Measurements from ENCODE around the gene ADAMTS2.

Gene ADAMTS2

DNA sequence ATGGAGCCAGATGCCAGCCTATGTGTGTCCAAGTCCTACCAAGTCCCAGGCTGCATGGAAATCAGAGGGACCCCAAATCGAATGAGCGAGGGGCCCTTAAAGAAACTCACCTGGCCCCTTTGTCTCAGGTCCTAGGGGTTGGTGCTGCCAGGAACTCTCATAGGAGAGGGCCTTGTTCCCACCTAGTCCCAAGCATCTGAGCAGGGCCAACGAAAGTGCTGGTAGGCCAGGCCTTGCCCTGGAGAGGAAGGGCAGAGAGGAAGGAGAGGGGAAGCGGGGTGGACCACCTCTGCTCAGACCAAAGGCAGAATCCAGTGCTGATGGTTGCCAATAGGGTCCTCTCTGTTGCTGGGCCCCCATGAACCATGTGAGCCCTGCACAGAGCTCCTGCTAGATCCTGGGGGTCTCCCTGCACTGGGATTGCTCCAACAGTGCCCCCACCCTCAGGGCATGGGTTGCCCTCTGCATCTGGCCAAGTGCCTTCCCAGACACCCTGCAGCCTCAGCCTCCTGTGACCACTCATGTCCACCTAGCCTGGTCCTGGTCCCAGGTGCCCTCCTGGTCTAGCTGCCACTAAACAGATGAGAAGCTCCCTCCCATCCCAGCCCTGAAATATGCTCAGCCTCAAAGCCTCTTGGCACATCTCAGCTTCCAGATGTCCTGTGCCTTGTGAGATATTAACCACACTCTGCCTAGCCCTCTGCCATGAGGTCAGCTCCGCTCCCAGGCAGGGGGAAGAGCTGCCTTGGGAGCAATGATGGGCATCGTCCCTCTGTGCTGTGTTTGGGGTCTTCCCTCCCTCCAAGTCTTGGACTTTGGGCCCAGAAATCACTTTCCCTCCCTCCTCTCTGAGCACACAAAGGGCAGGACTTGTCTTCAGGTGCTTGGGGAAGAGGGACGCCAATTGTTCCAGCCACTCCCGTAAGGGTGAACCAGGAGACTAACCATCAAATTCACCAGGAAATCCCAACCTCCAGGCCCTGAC is 109.6 kb downstream of the ADAMTS2 start:
- no peak for DNase-seq

DNA sequence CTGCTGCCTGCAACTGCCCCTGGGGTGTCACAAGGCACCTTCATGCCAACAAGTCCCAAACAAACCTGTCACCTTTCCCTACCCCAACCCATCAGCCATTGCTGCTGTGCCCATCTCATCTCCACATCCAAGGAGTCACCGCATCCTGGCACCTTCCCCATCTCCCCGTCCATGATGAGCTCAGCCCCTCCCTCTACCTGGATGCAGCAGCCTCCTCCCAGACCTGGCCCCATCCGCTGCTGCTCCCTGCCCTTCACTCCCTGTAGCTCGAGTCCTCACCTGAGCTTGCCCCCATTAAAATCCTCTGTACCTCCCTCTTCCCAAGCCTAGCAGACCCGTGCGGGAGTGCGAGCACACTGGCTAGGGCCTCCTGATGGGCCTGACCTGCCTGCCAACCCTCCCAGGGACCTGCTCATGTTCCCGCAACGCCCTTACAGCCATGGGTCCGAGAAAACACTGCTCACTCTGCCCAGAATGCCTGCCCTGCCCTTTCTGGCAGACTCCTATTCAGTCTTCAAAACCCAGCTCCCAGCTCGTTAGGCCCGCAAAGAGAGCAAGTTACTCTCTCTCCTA is 110.6 kb downstream of the ADAMTS2 start:
- DNase-seq, result no peak

DNA sequence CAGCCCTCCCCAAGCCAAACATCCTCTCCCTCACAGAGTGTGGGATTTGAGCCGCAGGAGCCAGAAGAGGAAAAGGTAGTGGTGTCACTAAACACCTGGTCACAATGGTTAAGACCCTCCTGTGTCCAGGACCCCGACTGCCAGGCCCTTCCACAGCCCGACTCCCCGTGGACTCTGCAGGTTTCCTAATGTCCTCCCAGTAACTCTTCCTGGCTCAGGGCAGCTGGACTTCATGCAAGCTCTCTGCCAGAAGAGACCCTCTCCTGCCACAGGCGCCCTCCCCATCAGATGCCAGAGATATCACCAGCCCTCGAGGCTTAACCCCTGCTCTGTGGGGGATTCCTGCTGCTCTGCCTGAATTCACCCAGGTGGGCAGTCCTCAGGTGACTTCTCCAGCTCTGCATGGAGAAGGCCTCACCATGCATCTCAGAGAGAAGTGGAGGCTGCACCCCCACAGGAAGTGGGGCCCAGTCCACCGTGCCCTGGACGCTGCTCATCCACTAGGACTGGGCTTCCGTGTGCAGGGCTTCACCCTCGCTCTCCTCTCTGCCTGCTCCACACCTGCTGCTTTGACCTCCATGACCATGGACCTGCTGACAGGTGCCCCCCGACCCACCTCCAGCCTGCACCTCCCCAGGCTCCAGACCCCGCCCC is 111.2 kb downstream of the ADAMTS2 start:
- DNase-seq, result no peak

DNA sequence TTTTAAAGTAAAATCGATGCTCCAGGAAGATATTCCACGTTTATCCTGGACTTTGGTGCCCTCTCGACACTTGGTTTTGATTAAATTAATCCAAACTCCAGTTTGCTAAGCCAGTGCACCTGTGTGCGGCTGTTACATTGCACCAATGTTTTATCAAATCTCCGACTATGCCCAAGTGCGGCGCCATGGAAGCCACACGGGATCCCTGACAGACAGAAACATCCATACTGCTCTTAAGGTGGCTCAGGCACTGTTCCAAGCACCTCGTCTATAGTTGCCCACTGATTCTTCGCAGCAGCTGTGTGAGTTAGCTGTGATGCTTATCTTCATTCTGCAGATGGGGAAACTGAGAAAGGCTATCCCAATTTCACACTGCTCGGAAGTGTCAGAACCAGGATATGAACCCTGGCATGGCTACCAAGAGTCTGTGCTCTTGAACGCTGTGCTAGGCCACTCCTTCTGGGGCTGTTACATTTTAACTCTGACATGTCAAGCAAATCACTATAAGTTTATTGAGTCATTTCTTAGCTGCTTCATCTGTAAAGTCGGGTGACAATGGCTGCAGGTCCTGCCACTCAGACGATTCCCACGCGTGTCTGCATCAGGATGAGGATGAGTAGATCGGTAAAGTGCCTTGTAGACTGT is 113.0 kb downstream of the ADAMTS2 start:
- DNase-seq, result no peak

DNA sequence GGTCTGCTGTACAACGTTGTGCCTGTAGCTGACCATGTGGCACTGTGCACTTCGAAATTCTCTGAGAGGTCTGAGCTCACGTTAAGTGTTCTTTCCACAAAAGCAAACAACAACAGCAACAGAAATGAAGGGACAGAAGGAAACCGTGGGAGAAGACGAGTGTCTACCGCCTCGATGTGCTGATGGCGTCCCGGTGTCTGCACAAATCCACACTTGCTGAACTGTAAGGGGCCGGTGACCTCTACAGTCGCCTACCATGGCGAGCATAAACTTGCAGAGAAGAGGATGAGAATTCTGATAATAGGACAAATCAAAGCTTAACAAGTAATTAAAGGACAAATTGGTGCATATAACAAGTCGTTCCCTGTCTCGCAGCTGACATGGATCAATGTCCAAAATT is 114.0 kb downstream of the ADAMTS2 start:
- no peak for DNase-seq

DNA sequence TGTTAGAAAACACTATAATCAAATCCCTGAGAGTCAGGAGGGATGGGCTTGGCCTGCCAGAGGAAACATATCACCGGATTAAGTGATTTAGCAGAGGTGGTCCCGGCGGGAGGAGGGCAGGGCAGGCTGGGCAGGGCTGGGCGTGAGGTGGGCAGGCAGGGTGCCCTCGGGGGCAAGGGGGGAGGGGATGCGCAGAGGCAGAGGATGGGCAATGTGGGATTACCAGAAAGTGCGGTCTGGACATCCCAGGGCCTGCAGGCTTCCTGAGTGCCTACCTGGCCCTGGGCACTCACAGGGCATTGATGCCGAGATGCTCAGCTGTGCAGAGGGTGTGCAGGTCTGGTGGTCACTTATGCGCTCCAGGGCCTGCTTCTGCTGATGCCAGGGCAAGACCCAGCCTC is 115.2 kb downstream of the ADAMTS2 start:
- DNase-seq, result no peak

DNA sequence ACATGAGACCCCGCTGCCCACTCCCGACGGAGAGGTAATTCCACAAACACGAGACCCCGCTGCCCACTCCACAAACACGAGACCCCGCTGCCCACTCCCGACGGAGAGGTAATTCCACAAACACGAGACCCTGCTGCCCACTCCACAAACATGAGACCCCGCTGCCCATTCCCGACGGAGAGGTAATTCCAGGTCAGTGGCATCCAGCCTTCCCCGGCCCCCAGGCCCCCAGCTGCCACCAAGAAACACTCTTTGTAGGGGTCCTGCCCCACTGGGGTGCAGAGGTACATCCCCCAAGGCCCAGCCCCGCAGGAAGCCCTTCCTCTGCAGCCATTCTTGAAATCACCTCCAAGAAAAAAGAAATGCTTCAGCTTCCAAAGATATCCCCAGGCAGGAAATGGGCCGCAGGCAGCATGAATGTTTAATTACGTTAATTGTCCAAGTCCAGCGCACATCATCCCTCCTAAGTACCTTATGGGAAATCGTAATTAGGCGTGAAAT is 115.9 kb downstream of the ADAMTS2 start:
- DNase-seq, result no peak

DNA sequence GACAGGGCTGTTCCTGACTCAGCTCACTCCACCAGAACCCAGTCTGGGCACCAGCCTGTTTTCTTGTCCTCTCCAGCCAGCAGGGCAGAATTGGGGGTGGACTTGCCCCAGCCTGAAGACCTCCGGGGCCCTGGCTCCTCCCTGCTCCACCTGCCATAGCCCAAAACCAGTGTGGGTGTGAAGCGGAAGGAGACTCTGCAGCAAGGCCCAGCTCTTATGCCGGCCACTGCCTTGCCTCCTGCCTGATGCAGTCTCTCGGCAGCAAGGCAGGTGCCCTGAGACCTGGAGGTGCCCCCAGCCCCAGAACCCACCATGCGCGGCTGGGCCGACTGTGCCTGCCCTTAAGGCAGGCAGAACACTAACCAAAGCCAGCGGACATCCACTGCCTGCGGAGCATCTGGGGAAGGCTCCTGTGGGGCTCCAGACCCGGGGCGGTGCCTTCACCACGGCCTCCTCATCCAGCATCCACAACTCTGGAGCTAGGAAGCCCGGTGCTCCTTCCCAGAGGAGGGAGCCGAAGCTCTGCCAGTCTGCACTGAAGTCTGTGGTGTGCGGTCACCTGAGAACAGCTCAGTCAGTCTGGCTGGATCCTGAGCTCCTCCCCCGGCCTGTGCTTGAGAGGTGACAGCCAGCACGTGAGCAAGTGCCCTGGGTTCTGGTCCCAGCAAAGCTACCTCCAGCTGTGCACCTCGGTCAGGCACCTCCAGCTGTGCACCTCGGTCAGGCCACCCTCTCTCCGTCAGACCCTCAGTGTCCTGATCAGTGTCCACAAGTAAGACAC is 116.7 kb downstream of the ADAMTS2 start:
- DNase-seq, result no peak

DNA sequence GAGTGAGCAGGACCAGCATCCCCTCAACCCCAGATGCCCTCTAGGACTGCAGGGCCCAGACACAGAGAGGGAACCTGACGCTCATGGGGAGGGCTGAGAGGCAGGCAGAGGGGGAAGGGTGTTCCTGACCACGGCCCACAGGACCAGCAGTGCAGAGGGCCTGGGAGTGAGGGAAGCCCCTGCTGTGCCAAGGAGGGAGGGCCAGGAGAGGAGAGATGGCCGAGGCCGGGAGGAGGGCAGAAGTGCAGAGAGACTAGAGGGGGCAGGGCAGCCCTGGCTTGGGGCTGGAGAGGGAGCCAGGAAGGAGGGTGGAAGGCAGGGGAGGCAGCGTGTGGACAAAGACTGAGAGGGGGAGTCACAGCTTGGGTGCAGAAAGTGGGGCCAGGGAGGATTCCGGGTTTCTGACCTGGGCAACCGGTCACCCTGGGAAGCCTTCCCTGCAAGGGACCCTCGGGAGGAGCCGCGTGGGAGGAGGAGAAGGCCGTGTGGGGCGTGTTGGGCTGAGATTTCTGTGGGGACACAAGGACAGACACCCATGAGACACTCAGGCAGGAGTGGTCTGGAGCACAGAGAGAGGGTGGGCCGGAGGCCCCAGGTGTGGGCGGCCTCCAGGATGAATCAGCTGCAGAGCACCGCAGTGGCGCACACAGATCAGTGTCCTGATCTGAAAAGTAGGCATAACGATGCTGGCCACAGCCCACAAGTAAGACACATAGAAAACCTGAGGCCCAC is 117.5 kb downstream of the ADAMTS2 start:
- DNase-seq, result no peak

DNA sequence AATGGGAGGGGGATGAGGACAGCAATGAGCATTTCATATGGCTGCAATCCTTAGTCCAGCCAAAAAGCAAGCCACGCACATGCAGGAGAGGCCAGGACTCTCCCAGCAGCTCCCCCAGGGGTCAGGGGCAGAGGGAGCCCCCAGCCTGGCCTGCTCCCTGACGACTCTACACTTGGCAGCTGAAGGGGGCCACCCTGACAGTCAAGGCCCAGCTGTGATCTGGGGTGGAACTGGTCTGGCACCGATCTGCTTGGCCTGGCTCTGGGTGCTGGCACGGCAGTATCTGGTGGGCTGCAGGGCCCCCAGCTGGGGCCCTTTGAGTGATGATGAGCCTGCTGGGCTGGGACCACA is 118.1 kb downstream of the ADAMTS2 start:
- no peak for DNase-seq

DNA sequence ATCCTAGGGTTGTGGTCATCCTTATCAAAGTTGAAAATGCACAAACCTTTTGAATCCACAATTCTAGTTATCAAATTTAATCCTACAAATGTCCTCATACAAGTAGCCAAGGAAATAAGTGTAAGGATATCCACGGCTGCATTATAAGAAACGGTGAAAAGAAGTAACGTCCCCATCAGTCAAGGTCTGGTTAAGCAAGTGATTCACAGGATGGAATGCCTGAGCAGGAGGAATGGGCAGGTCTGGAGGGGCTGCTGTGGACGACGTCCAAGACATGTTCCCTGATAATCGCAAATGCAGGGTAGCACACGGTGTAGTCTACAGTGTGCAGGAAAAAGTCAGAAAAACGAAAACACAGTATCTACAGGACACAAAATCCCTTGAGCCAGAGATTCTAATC is 118.6 kb downstream of the ADAMTS2 start:
- DNase-seq, result no peak

DNA sequence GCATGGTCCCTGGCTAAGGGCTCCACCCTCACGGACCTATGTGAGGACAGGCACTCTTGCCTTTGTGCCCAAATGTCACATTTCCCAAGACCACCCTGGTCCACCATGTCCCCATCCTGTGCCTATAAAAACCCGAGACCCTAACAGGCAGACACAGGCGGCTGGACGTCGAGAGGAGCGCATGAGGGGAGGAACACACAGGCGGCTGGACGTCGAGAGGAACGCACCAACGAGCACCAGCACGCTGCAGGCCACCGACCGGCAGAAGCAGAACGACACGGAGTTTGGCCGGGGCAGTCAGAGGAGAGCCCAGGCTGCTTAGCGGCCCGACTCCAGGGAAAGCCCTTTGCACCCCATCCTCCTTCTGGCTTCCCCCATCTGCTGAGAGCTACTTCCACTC is 119.9 kb downstream of the ADAMTS2 start:
- no peak for DNase-seq

DNA sequence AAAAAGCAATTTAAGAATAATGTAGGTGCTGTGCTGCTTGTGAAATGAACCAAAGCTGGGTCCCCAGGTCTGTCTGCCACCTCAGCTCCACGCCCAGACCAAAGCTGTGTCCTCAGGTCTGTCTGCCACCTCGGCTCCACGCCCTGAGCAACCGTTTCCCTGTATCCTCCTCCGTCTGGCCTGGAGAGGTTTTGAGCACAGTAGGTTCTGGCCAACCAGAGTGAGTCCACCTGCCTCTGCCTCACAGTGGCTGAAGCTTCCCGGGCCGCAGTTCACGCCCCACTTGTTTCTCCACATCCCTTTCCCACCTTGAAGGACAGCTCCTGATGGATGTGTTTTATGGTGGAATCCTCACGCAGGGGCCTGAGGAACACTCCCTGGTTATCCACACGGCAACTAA is 120.5 kb downstream of the ADAMTS2 start:
- no peak for DNase-seq

DNA sequence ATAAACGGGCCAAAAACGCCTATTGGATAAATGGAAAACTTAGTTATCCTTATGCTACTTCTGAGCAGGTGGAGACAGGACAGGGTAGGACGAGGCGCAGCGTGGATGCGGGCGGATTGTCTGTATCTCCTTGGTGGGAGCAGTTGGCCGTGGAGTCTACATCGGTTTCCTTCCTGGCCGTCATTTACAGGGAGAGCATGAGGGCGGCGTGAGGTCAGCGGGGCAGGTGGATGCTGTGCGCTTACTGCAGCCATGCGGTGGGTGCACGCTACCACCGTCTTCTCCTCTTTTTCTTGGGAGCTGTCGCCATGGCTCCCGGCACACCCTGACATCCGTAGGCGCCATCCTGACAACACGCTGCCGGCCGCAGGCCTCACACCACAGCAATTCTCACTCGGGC is 121.3 kb downstream of the ADAMTS2 start:
- no peak for DNase-seq

DNA sequence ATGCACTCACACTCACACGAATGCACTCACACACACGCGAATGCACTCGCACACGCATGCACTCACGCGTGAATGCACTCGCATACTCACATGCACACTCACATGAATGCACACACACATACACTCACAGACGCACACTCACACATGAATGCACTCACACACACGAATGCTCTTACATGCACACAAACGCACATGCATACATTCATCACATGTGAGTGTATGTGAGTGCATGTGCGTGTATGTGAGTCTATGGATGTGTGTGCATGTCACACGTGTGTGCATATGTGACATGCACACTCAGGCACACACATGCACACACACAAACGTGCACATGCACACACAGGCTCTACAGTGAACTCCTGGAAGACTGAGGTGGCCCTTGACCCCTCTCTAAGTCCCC is 121.7 kb downstream of the ADAMTS2 start:
- no peak for DNase-seq

DNA sequence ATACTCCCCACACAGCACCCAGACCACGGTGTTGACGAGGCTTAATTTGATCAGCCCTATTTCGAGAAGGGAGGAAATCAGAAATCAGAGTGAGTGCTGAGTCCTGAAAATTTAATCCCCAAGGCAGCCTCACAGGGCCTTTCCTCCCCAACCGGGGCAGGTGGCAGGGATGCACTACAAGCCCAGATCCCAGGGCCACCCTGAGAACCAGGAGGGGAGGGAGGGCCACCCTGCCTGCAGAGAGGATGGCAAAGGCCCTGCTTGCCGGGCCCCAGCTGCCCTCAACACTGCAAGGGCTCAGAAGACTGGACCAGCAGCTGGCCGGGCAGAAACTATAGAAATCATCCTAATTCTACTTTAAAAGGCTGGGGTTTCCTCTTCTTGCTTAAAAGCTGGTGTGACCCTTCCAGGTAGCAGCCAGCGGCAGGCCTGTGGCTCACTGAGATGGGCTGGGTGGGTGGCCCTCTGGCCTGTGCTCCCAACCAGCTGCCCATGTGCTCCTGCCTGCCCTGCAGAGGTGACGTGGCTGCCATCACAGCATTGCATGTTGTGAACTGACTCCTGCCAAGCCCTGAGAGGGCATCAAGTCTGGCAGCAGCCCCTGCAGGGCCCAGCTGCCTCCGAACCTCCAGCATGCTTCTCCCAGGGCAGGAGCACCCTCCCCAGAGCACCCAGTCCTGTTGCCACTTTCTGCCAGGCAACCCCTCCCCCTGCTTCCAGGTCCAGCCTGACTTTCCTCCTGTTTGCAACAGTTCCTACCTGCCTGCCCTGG is 122.8 kb downstream of the ADAMTS2 start:
- no peak for DNase-seq

DNA sequence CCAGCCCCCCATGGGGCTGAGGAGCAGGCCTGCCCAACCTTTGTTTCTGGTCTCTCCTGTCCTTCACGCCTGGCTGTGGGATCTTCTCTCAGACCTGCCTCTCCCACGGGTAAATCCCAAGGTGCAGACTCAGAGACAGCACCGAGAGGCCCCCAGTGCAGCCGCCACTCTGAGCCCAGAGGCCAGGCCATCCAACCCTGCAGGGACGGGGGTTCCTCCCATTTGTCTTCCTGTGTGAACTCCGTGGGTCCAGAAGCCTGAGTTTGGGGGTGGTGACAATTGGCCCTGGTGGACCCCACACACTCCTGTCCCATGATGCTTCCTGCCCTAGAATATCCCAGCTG is 123.4 kb downstream of the ADAMTS2 start:
- no peak for DNase-seq

DNA sequence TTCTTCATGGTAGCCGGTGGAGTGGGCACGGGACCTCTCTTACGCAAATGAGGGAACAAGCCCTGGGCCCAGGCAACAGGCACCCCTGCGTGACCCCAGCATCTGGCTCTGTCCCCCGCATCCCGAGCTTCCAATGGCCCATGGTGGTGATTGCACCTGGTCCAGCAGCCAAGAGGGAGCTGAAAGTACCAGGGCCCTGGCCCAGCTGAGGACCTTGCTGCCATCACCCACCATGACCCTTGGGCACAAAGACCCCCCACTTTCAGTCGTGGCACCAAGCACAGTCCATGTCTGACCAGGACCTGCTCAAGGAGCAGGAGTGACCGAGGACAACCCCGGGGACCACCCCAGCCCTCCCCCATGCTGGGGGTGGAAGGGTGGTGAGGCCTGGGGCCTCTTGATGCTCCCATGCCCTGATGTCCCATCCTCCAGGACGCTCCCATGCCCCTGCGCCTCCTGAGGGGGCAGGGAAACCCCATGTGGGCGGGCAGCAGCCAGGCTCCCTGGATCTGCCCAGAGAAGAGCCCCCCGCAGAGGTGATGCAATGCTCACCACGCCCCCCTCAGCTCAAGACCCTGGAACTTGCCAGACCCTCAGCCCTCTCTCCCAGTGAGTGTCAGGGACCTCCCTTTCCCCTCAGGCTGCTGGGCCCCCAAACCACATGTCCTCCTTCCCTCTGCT is 123.9 kb downstream of the ADAMTS2 start:
- DNase-seq, result no peak

DNA sequence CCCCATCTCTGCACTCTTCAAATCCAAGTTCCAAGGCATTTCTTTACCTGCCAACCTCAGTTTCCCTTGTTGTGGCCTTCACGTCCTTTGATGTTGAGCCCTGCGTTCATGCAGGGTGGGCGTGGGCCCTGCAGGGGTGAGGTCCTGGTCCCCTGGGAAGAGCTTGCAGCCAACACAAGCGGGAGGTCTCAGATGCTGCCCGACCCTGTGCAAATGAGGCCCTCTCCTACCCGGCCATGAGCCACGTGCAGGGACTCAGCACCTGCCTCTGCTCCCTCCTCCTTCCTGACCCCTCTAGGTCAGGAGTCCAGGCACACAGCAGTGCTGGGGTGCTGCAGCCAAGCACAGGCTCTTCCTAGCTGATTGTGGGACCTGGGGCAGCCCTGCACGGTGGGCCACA is 124.5 kb downstream of the ADAMTS2 start:
- no peak for DNase-seq

Measured in amygdala (tissue), 56 donors.